GM10266 (cell line): Measurements from ENCODE around the gene PRKCE.
"Not testable (repeated sequence)": the region's sequence is repeated elsewhere in the genome, so short reads cannot be mapped to it uniquely, and the experiment has no call there.

Experiments
- DNase-seq: peaks from one replicate; pipeline ENCODE4 v3.0.0; 2012; ENCODE audit errors: extremely low spot score
- TF ChIP-seq, protein P1 (sequence below): IDR thresholded peaks from 2 replicates; pipeline ENCODE4 v1.5.1; 2012; ENCODE audit warnings: mild to moderate bottlenecking, low read depth; ENCODE audit not compliant: control insufficient read depth, insufficient read depth; ENCODE audit errors: missing control alignments

PRKCE gene

DNA sequence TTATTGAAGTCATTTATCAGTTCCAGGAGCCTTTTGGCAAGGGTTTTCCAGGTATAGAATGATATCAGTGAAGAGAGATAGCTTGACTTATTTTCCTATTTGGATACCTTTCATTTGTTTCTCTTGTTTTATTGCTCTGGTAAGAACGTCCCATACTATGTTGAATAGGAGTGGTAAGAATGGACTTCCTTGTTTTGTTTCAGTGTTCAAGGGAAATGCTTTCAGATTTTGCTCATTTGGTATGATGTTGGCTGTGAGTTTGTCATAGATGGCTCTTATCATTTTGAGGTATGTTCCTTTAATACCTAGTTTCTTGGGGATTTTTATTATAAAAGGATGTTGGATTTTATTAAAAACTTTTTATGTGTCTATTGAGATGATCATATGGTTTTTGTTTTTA lies 558.6 kb downstream of the PRKCE start:
- TF ChIP-seq, protein P1, sequence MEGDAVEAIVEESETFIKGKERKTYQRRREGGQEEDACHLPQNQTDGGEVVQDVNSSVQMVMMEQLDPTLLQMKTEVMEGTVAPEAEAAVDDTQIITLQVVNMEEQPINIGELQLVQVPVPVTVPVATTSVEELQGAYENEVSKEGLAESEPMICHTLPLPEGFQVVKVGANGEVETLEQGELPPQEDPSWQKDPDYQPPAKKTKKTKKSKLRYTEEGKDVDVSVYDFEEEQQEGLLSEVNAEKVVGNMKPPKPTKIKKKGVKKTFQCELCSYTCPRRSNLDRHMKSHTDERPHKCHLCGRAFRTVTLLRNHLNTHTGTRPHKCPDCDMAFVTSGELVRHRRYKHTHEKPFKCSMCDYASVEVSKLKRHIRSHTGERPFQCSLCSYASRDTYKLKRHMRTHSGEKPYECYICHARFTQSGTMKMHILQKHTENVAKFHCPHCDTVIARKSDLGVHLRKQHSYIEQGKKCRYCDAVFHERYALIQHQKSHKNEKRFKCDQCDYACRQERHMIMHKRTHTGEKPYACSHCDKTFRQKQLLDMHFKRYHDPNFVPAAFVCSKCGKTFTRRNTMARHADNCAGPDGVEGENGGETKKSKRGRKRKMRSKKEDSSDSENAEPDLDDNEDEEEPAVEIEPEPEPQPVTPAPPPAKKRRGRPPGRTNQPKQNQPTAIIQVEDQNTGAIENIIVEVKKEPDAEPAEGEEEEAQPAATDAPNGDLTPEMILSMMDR = no peak
- no peak for DNase-seq

GRCh38 chr2:46211461-46211860 lies 560.0 kb downstream of the PRKCE start:
- TF ChIP-seq, protein P1 = no peak
- DNase-seq = no peak

- TF ChIP-seq, protein P1 = no peak
- no peak for DNase-seq
Measured at GRCh38 chr2:46213906-46214305, 562.4 kb downstream of the PRKCE start.

DNA sequence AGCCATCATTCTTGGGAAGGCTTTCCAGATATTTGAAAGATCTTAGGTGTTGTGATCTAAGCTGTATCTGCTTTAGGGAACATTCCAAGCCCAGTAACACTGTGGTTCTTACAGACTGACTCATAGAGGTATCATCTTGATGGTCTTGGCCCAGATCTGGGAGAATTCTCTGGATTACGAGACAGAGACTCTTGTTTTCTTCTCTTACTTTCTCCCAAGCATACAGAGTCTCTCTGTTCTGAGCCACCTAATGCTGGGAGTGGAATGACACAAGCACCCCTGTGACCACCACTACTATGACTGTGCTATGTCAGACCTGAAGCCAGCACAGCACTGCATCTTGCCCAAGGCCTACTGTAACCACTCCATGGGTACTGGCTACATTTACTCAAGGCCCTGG lies 564.7 kb downstream of the PRKCE start:
- TF ChIP-seq, protein P1 = no peak
- DNase-seq = no peak

GRCh38 chr2:46223514-46223913 lies 572.0 kb downstream of the PRKCE start:
- not testable (repeated sequence) for DNase-seq

DNA sequence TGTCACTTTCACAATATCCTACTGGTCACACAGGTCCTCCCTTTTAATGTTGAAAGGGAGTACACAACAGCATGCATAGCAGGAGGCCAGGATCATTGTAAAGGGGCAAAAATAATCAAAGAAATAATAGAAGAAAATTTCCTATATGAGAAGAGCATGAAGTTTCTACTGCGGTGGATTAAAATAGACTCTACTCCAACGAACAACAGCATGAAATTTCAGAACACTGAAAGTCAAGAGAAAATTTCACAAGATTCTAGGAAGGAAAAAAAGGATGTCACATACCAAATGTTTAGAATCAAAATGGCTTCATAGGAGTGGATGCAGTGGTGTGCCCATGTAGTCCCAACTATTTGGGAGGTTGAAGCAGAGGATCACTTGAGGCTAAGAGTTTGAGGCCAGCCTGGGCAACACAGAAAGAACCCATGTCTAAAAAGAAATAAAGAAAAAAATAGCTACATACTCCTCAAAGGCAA lies 573.7 kb downstream of the PRKCE start:
- no peak for DNase-seq
- TF ChIP-seq, protein P1 = no peak

DNA sequence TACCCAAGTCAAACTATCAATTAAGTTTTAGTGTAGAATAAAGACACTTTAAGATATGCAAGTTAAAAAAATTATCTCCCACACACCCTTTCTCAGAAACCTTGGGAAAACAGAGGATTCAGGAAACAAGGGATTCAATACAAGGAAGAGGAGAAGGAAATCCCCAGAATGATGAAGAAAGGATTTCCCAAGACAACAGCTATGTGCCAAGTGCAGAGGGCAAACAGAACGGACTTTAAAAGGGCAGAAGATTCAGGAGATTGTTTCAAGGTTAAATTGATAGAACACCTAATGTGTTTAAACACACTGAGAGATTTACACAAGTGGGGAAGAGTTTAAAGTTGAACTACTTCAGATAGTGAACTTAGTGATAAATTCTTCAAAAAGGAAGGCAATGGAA lies 574.3 kb downstream of the PRKCE start:
- DNase-seq = no peak
- TF ChIP-seq, protein P1 = no peak

DNA sequence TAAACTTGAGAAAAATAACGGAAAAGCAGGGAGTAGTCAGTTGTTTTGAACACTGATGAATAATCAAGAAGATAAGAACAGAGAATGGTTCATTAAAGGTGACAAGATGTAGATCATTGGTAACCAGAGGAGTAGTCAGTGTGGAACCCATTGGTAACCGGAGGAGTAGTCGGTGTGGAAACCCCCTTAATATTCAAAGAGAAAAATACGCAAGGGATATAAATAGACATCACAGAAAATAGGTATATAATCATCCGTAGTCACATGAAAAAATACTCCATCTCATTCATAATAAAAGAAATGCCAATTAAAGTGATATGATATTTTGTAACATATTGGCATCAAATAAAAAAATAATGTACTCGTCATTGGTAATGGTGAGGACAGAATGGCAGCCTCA lies 575.1 kb downstream of the PRKCE start:
- no peak for DNase-seq
- TF ChIP-seq, protein P1 = no peak
